K562 (cell line): ENCODE measurements around the gene RNF215. TPM values are rescaled to one million over a fixed set of nuclear protein-coding genes. Genes with fewer than 3 reads are reported as not detected.

ENCODE experiments used
- CAMTA2 ChIP-seq: fragments of 250-450 bp; sonication (Bioruptor Pico); conservative IDR thresholded peaks from 2 replicates; pipeline ENCODE4 v1.5.1; 2022
- E2F4 ChIP-seq: sonication (generic); formaldehyde crosslinking; IDR thresholded peaks from 2 replicates; pipeline ENCODE4 v1.8.0; 2022; ENCODE audit warnings: mild to moderate bottlenecking, low read depth, missing genetic modification reagents
- EP300 ChIP-seq: IDR thresholded peaks from 2 replicates; pipeline ENCODE4 v1.6.1; 2012; ENCODE audit warnings: low read length, improper control_type of control experiment
- HLTF ChIP-seq: fragments of 450-650 bp; IDR thresholded peaks from 2 replicates; pipeline ENCODE4 v1.6.1; 2016
- ID3 ChIP-seq, 2 experiments: fragments of 250-450 bp in 1 of 2; fragments of 450-650 bp in 1 of 2; sonication (Bioruptor Pico) in 1 of 2; IDR thresholded peaks; 2 replicates each; pipeline versions ENCODE4 v1.6.1 to v1.8.0; 2016 to 2021; ENCODE audit warnings: mild to moderate bottlenecking in 2 of 2, moderate library complexity in 2 of 2, missing compliant biosample characterization in 1 of 2, missing genetic modification characterization in 1 of 2
- IFI16 ChIP-seq: fragments of 250-450 bp; sonication (Bioruptor Pico); IDR thresholded peaks from 2 replicates; pipeline ENCODE4 v2.1.2; 2022; ENCODE audit warnings: mild to moderate bottlenecking, inconsistent platforms
- ILK ChIP-seq: fragments of 450-650 bp; IDR thresholded peaks from 2 replicates; pipeline ENCODE4 v1.6.1; 2016; ENCODE audit warnings: missing genetic modification characterization, low read depth, mild to moderate bottlenecking, missing compliant biosample characterization, moderate library complexity, borderline replicate concordance
- MCM2 ChIP-seq: fragments of 450-650 bp; IDR thresholded peaks from 2 replicates; pipeline ENCODE4 v1.6.1; 2017; ENCODE audit warnings: low read depth, mild to moderate bottlenecking
- MECOM ChIP-seq: fragments of 250-450 bp; sonication (Bioruptor Pico); IDR thresholded peaks from 2 replicates; pipeline ENCODE4 v1.8.0; 2022; ENCODE audit warnings: inconsistent platforms
- MEF2A ChIP-seq: IDR thresholded peaks from 2 replicates; pipeline ENCODE4 v1.6.1; 2011; ENCODE audit warnings: low read depth, mild to moderate bottlenecking, low read length, moderate library complexity; ENCODE audit not compliant: control insufficient read depth
- MYC ChIP-seq, 2 experiments: fragments of 250-450 bp in 1 of 2; sonication (Bioruptor Pico) in 1 of 2; IDR thresholded peaks; 2 replicates each; pipeline versions ENCODE4 v1.5.1 to v1.6.1; 2012 to 2021; ENCODE audit warnings: low read depth in 2 of 2, borderline replicate concordance in 1 of 2, improper control_type of control experiment in 1 of 2, low read length in 1 of 2, mild to moderate bottlenecking in 1 of 2, moderate library complexity in 1 of 2
- NBN ChIP-seq: fragments of 450-650 bp; IDR thresholded peaks from 2 replicates; pipeline ENCODE4 v1.6.1; 2016; ENCODE audit warnings: low read depth, mild to moderate bottlenecking
- NR2F6 ChIP-seq: fragments of 450-650 bp; formaldehyde crosslinking; IDR thresholded peaks from 2 replicates; pipeline ENCODE4 v1.4.0; 2020; ENCODE audit warnings: mild to moderate bottlenecking
- OTX1 ChIP-seq: fragments of 450-650 bp; formaldehyde crosslinking; IDR thresholded peaks from 2 replicates; pipeline ENCODE4 v1.4.0; 2022; ENCODE audit warnings: mild to moderate bottlenecking
- POLR3A ChIP-seq: IDR thresholded peaks from 2 replicates; pipeline ENCODE4 v1.6.1; 2011; ENCODE audit warnings: borderline replicate concordance, mild to moderate bottlenecking, moderate library complexity; ENCODE audit not compliant: insufficient read length, insufficient read depth; ENCODE audit errors: extremely low read depth
- RFX7 ChIP-seq: fragments of 250-450 bp; sonication (Bioruptor Pico); IDR thresholded peaks from 2 replicates; pipeline ENCODE4 v1.5.1; 2021; ENCODE audit warnings: mild to moderate bottlenecking
- SIN3A ChIP-seq, 2 experiments: fragments of 150-350 bp in 1 of 2; IDR thresholded peaks; 2 replicates each; pipeline ENCODE4 v1.6.1; 2011 to 2016; ENCODE audit warnings: borderline replicate concordance in 2 of 2, low read depth in 2 of 2, low read length in 2 of 2, mild to moderate bottlenecking in 2 of 2, moderate library complexity in 2 of 2; ENCODE audit not compliant: control insufficient read depth in 1 of 2
- SUPT5H ChIP-seq: fragments of 450-650 bp; IDR thresholded peaks from 2 replicates; pipeline ENCODE4 v1.6.1; 2016
- TAF15 ChIP-seq: fragments of 200-400 bp; formaldehyde crosslinking; IDR thresholded peaks from 2 replicates; pipeline ENCODE4 v1.6.1; 2017; ENCODE audit warnings: mild to moderate bottlenecking, low read depth, low read length, moderate library complexity
- TBP ChIP-seq: optimal IDR thresholded peaks from 2 replicates; pipeline ENCODE3; 2011; ENCODE audit warnings: low read depth, low read length, improper control_type of control experiment
- TCF7 ChIP-seq: sonication (generic); IDR thresholded peaks from 2 replicates; pipeline ENCODE4 v1.6.1; 2016; ENCODE audit warnings: antibody characterized with exemption, borderline replicate concordance
- ZBTB7A ChIP-seq: IDR thresholded peaks from 2 replicates; pipeline ENCODE4 v1.6.1; 2011; ENCODE audit warnings: low read depth, mild to moderate bottlenecking, low read length, moderate library complexity, borderline replicate concordance; ENCODE audit not compliant: control insufficient read depth
- ZNF175 ChIP-seq: fragments of 200-800 bp; sonication (Bioruptor generic); IDR thresholded peaks from 2 replicates; pipeline ENCODE4 v1.6.1; 2016; ENCODE audit warnings: low read depth, mild to moderate bottlenecking, missing genetic modification characterization, missing compliant biosample characterization
- ZNF311 ChIP-seq: fragments of 250-450 bp; sonication (Bioruptor Pico); IDR thresholded peaks from 2 replicates; pipeline ENCODE4 v1.4.0; 2020; ENCODE audit warnings: mild to moderate bottlenecking, moderate library complexity
- ZNF408 ChIP-seq: fragments of 250-450 bp; sonication (Bioruptor Pico); IDR thresholded peaks from 2 replicates; pipeline ENCODE4 v1.4.0; 2020; ENCODE audit warnings: low read depth, mild to moderate bottlenecking, moderate library complexity
- ZNF655 ChIP-seq: fragments of 250-450 bp; sonication (Bioruptor Pico); IDR thresholded peaks from 2 replicates; pipeline ENCODE4 v1.5.0; 2021
- polyA plus RNA-seq, 8 experiments: library from polyadenylated mRNA; depleted of rRNA in 4 of 8; stranded (reverse) in 5 of 8; unstranded in 3 of 8; fragments of >200 nt; fragmentation: Nextera tagmentation in 2 of 8; fragmentation: Illumina TruSeq in 1 of 8; extraction: Ambion mirVana in 2 of 8; extraction: Trizol in 1 of 8; gene quantifications; 2 replicates each; pipeline versions ENCODE4 v1.2.1 to v1.2.3, GENCODE V29; 2011 to 2014; ENCODE audit warnings: inconsistent platforms in 1 of 8, missing spikeins in 1 of 8
- total RNA-seq, 7 experiments: library from RNA; depleted of rRNA in 6 of 7; stranded (reverse); fragments of >200 nt in 6 of 7; fragmentation: Illumina TruSeq in 2 of 7; extraction: Trizol in 2 of 7; gene quantifications; 2 replicates each; pipeline versions ENCODE4 v1.2.1 to v1.2.3, GENCODE V29; 2011 to 2021; ENCODE audit warnings: low replicate concordance in 1 of 7

RNF215 gene
- total and polyA plus RNA-seq, 9 of the 15 experiments (the other 6 are each of a cell fraction or from before 2014, with no cell fraction given) = 0.08 to 9.8 (median 2.7) TPM

- TF ChIP-seq MYC (IDR thresholded peaks at IDR 0.05; ENCODE audit: low read depth, low read length) (peak; percentile 67), MYC (CRISPR knock-in tag; IDR thresholded peaks at IDR 0.05; ENCODE audit: borderline replicate concordance, low read depth) (0 out of 2 replicates have a peak, but pooled peaks have one; percentile 37), NBN (no peak), E2F4 (no peak), HLTF (no peak), OTX1 (CRISPR knock-in tag) (no peak), TBP (no peak), ZBTB7A (no peak), TAF15 (no peak), ZNF175 (CRISPR knock-in tag) (no peak), ZNF655 (CRISPR knock-in tag) (no peak), MEF2A (no peak), POLR3A (no peak), SIN3A (IDR thresholded peaks at IDR 0.05; ENCODE audit: borderline replicate concordance in 2 of 2, control insufficient read depth in 1 of 2, low read depth in 2 of 2, low read length in 2 of 2) (peak; percentile 92 to 96), SUPT5H (peak; percentile 90), CAMTA2 (CRISPR knock-in tag) (no peak), NR2F6 (CRISPR knock-in tag) (no peak), ILK (tag) (no peak), RFX7 (CRISPR knock-in tag) (no peak), ID3 (CRISPR knock-in tag; IDR thresholded peaks at IDR 0.05) (no peak), ID3 (tag; IDR thresholded peaks at IDR 0.05) (no peak), IFI16 (no peak), MECOM (CRISPR knock-in tag) (no peak), EP300 (no peak), ZNF408 (CRISPR knock-in tag) (no peak), MCM2 (no peak), ZNF311 (no peak), TCF7 (no peak)
These were observed 30.6 kb downstream of the RNF215 start, which contains the start of the genes CCDC157 and SF3A1 (continued) for GRCh38 chr22:30356449-30357235.
